Stimulated activated CD4-positive, alpha-beta T cell treated with anti-CD3 and anti-CD28 coated beads, Interleukin-4, amount 100 ng/mL, for 48 hours (primary cell): ENCODE data around the gene ATP8A2.
"Not testable (repeated sequence)": the region's sequence is repeated elsewhere in the genome, so short reads cannot be mapped to it uniquely, and the experiment has no call there.

Experiments
- DNase-seq, 2 donors: peaks; one replicate each; pipeline ENCODE4 v3.0.0-alpha.2; 2020; ENCODE audit warnings: low read depth in 2 of 2

Gene ATP8A2

GRCh38 chr13:25548991-25549390 is 177.2 kb downstream of the ATP8A2 start:
- not testable (repeated sequence) for DNase-seq

GRCh38 chr13:25561812-25562211 is 190.0 kb downstream of the ATP8A2 start:
- DNase-seq, result no peak

GRCh38 chr13:25570185-25570584 is 198.4 kb downstream of the ATP8A2 start:
- DNase-seq, result no peak

DNA sequence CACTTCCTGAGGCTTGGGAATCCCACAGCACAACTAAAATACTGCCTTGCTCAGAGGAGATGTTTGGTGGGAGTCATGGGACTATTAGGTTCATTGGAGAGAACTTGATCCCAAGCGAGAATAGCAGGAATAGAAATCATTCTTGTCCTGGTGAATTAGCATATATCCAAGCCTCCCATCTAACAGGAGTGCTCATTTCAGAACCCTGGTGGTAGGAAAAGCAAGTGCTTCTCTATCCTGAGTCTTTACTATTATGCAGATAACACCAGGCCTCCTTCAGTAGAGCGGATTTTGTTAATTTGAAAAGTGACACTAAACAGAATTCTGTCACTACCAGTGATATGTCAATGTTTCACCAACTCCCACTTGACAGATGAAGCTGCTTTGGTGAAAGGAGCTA is 199.5 kb downstream of the ATP8A2 start:
- no peak for DNase-seq

- DNase-seq, result not testable (repeated sequence)
These were observed 200.4 kb downstream of the ATP8A2 start for GRCh38 chr13:25572171-25572570.

GRCh38 chr13:25574437-25575411 is 202.9 kb downstream of the ATP8A2 start:
- peak; percentile 57 to 59 for DNase-seq

DNA sequence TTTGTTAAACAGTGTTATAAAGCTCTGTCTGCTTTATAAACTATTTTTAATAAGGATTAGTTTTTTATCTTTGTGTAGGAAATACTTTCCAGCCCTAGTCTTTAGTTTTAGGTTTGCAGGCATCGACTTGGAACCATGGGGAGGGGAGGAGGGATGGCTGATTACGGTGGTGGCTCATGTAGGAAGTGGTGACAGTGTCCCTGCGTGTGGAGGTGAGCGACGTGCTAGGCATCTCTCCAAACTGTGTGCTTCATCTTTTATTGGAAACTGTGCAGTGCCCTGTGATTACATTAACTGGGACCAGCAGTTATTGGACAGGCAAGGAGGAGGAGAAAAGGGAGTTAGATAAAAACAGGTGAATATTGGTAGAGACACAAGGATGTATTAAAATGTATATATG is 203.8 kb downstream of the ATP8A2 start:
- no peak for DNase-seq

GRCh38 chr13:25578526-25578925 is 206.8 kb downstream of the ATP8A2 start:
- no peak for DNase-seq

- DNase-seq, result no peak
These were observed 207.4 kb downstream of the ATP8A2 start for GRCh38 chr13:25579221-25579620.

GRCh38 chr13:25581351-25581750 is 209.6 kb downstream of the ATP8A2 start:
- no peak for DNase-seq

- no peak for DNase-seq
These were observed 212.3 kb downstream of the ATP8A2 start for GRCh38 chr13:25584087-25584486.

GRCh38 chr13:25585000-25585399 is 213.2 kb downstream of the ATP8A2 start:
- DNase-seq, result no peak

DNA sequence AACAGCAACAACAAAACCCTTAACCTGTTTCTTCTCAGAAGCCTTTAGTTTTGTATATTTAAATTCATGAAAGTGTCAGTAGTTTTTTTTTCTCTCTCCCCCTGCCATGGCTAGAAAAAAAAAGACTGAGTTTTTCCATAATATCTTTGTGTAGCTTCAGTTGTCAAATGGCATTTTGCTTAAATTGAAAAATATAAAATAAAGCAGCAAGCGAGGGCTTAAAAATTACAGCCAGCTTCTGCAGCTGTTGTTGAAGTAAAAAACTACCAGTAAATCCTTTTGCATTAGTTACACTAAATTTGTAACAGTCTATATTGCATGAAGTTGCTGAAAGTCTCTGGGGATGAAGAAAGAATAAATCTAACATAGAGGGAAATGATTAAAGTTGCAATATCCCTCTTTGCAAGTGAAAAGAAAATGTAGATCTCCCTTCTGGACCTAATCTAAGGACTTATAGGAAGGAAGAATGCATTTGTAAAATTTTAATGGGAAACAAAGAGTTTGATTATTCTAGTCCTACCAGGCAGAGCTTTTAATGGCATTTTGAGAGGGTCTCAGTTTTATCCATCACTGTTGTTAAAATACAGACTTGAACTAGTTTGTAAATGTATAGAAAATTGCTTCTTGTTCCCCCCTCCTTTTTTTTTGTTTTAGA is 215.7 kb downstream of the ATP8A2 start:
- DNase-seq, result no peak

- no peak for DNase-seq
These were observed 216.7 kb downstream of the ATP8A2 start for GRCh38 chr13:25588336-25589060.

- no peak for DNase-seq
These were observed 226.6 kb downstream of the ATP8A2 start for GRCh38 chr13:25598421-25598820.

- no peak for DNase-seq
These were observed 230.4 kb downstream of the ATP8A2 start for GRCh38 chr13:25602176-25602575.

DNA sequence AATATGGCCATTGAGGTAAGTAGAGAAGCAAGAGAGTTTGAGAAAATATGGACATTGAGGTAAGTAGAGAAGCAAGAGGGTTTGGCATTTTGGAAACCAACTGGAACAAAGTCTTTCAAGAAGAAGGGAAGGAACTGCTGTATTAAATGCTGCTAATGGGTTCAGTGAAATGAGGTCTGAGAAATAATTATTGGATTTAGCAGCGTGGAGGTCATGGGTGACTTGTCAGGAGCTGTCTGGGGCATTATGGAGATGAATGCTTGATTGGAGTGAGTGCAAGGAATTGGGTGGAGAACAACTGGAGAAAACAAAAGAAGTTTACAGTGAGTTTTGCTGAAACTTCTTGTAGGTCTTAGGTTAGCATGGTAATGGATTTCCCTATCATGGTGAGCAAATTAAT is 232.3 kb downstream of the ATP8A2 start:
- DNase-seq, result no peak

DNA sequence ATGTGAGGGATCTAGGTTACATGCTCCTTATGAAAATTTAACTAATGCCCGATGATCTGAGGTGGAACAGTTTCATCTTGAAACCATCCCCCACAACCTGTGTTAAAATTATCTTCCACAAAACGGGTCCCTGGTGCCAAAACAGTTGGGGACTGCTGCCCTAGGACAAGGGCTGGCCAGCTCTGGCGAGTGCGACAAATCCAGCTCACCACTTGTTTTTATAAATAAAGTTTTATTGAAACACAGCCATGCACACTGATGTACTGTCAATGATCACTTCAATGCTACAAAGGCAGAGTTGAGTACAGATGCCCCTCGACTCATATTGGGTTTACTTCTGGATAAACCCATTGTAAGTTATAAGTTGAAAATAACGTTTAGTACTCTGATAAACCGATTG is 235.3 kb downstream of the ATP8A2 start:
- no peak for DNase-seq

DNA sequence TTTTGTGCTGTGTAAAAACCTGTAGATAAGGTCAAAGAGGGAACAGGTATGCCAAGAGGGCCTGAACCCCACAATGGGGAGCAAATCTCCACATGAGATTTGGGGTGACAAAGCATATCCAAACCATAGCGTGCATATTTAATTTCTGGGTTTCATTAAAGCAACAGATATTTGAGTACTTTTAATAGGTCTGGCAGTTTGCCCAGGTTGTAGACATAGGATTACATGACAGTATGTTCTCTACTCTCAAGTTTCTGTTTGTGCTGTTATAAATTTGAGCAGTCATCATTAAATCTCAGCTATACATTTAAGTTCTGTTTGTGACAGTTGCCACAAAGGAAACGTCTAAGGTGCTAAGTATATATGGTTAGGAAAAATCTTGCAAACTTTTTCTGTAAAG is 236.4 kb downstream of the ATP8A2 start:
- DNase-seq, result no peak

DNA sequence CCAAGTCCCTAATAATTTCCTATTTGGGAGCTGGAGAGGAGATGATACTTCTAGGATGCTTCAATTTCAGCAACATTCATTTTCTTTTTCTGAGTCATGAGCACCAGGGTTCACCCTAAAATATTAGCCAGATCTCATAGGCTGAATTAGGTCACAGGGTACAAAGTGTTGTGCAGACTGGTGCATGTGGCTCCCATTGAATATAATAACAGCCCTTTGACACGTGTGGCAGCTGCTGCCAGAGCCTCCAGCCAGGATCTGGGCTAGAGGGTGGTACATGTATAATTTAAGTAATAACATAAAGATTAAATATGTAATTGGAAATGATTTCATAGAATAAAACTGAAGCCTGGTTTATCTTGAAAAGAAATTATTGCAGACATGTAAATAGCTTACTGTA is 244.9 kb downstream of the ATP8A2 start:
- no peak for DNase-seq

- no peak for DNase-seq
These were observed 248.1 kb downstream of the ATP8A2 start for GRCh38 chr13:25619897-25620296.

DNA sequence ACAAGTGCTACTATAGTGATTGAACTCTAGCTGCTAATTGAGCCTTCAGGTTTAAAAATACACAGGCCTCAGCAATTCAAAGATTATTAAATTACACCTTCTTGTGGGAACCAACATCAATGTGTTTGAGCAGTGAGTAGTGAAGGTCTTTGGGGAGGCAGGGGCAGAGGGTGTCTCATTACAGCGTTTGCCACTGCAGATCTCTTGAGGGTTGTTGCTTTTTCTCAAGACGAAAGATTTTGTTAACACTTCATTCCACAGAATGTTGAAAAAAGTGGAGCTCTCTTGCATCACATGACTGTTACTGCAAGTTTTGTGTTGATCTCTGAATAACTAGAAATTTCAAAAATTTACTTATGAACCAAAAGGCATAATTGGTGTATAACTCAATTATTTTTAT is 253.6 kb downstream of the ATP8A2 start:
- no peak for DNase-seq
